Measurements from ENCODE around the gene TNFAIP8.
A peak's percentile ranks its signal among the peaks of the same experiment; 100 is the strongest.

The TNFAIP8 gene

DNA sequence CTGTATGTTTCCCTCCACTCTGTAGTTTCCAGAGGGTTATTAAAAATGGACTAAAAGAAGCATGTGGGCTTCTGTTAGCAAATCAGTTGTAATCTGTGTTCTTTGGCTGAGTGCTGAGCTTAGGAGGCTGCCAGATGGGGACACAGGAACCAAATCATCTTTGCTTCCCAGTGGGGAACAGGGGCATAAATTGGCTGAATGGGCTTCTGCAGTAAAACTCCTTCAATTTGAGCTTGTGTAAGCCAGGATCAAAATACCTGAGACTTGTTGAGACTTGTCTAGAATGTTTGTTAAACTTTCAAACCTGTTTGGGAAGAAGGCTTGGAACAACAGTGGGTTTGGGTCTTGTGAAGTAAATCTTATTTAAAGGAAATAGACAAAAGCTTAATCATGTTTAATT, 32.2 kb upstream of the TNFAIP8 start:
- no peak for DNase-seq
- Mint-ChIP-seq H3K9me3 (no peaks in the 10 kb centered on the region), H3K27ac (peak overlapping the region; percentile 91), H3K27me3 (ENCODE audit: low read depth, poor library complexity) (no peaks in the 10 kb centered on the region), H3K4me1 (peaks cover 70% of the 10 kb centered on the region), H3K36me3 (ENCODE audit: low read depth) (no peaks in the 10 kb centered on the region), H3K4me3 (no peak overlapping the region)
- TF ChIP-seq, protein P1, sequence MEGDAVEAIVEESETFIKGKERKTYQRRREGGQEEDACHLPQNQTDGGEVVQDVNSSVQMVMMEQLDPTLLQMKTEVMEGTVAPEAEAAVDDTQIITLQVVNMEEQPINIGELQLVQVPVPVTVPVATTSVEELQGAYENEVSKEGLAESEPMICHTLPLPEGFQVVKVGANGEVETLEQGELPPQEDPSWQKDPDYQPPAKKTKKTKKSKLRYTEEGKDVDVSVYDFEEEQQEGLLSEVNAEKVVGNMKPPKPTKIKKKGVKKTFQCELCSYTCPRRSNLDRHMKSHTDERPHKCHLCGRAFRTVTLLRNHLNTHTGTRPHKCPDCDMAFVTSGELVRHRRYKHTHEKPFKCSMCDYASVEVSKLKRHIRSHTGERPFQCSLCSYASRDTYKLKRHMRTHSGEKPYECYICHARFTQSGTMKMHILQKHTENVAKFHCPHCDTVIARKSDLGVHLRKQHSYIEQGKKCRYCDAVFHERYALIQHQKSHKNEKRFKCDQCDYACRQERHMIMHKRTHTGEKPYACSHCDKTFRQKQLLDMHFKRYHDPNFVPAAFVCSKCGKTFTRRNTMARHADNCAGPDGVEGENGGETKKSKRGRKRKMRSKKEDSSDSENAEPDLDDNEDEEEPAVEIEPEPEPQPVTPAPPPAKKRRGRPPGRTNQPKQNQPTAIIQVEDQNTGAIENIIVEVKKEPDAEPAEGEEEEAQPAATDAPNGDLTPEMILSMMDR (IDR thresholded peaks at IDR 0.05), result no peak

DNA sequence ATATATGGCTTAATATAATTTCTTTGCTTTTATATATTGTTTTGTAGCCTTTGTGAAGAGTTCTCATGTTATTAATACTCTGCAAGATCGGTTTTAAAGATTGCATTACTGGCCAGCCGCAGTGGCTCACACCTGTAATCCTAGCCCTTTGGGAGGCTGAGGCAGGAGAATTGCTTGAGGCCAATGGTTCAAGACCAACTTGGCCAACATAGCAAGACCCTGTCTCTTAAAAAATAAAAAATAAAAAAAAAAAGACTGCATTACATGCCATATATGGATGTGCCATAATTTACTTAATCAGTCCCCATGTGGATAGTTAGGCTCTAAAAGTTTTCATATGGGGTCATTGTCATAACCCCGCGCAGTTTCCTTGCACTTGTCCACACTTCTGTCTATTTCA, 31.0 kb upstream of the TNFAIP8 start:
- Mint-ChIP-seq H3K27ac (no peak overlapping the region), H3K9me3 (no peaks in the 10 kb centered on the region), H3K36me3 (ENCODE audit: low read depth) (no peaks in the 10 kb centered on the region), H3K4me1 (peaks cover 83% of the 10 kb centered on the region), H3K4me3 (no peak overlapping the region), H3K27me3 (ENCODE audit: low read depth, poor library complexity) (no peaks in the 10 kb centered on the region)
- DNase-seq, result no peak
- TF ChIP-seq, protein P1 (IDR thresholded peaks at IDR 0.05), result no peak

DNA sequence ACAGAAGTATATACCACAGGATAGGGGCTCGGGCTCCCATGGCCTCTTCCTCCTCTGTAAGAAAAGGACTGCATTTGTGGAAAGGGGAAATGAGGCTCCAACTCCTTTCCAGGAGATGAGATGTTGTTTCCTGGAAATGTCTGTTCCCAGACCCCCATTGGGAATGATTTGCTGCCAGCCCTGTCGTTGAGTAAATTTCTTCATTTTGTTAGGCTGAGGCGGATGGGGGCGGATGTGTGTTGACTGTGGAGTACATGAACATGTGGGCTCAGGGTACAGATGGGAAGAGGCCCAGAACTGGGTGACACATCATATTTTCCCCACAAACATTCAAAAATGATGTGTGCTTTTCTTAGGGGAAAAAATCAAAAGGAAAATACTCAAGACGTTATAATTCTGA, 28.8 kb upstream of the TNFAIP8 start:
- TF ChIP-seq, protein P1 (IDR thresholded peaks at IDR 0.05), result no peak
- Mint-ChIP-seq H3K27ac (no peak overlapping the region), H3K9me3 (no peaks in the 10 kb centered on the region), H3K4me3 (no peak overlapping the region), H3K27me3 (ENCODE audit: low read depth, poor library complexity) (no peaks in the 10 kb centered on the region), H3K36me3 (ENCODE audit: low read depth) (no peaks in the 10 kb centered on the region), H3K4me1 (peaks cover 84% of the 10 kb centered on the region)
- no peak for DNase-seq

DNA sequence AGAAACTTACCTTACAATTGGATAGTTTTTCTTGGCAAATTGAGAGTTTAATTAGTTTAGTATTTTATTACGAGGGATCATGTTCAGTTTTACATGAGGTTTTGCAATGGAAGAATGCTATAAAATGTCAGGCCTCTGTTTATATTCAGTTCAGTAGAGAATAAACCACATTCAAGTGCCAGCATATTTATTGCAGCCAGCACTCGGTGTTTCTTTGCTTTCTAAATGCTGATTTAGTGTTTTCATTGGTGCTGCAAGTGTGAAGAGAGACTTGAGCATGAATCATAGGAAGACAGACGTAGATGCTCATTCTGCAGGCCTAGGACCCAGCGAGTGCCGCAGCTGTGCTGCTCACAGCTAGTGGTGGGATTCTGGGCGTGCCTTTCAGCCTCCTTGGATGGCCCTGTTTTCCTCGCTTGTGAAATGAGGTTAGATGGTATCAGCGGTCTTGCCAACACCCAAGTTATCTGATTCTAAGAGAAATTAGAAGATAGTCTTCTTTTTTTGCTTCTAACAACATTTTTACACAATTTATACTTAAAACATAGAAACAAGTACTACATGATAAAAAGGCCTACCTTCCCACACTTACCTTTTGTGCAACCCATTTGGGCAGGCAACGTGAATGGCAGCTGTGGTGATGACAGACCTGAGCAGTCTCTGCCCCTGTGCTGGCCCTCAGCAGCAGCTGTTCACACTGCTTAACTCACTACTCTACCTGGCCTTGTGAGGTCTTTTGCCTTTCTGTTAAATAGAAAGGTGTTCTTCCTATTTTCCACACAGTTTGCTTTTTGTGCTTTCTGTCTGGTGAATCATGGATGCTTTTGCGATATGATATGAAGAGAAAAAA, 26.8 kb upstream of the TNFAIP8 start:
- Mint-ChIP-seq H3K27ac (peak overlapping the region; percentile 28), H3K4me1 (peaks cover 79% of the 10 kb centered on the region), H3K36me3 (ENCODE audit: low read depth) (no peaks in the 10 kb centered on the region), H3K4me3 (no peak overlapping the region), H3K27me3 (ENCODE audit: low read depth, poor library complexity) (no peaks in the 10 kb centered on the region), H3K9me3 (no peaks in the 10 kb centered on the region)
- DNase-seq, result no peak
- TF ChIP-seq, protein P1 (IDR thresholded peaks at IDR 0.05), result no peak

DNA sequence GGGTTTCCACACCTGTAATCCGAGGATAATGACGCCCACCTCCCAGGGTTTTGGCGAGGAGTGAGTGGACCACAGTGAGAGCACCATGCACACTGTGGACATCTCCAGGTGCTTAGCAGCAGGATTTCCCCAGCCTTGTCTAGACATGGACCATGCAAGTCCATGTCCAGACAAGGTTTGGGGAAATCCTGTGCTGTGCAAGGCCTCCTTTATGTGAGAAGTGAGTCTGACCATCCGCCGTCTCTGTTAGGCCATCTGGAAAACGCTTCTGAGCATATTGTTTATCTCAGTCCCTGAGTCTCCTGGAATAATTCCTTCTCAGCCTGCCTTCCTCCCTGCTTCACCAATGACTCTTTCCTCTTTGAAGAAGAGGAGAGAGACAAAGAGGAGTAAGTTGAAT, 26.2 kb upstream of the TNFAIP8 start:
- TF ChIP-seq, protein P1 (IDR thresholded peaks at IDR 0.05), result no peak
- peak overlapping the region; percentile 88 for H3K27ac Mint-ChIP-seq
- H3K9me3 Mint-ChIP-seq, result no peaks in the 10 kb centered on the region
- H3K4me3 Mint-ChIP-seq, result no peak overlapping the region
- no peaks in the 10 kb centered on the region for H3K27me3 Mint-ChIP-seq (ENCODE audit: low read depth, poor library complexity)
- peaks cover 72% of the 10 kb centered on the region for H3K4me1 Mint-ChIP-seq
- no peaks in the 10 kb centered on the region for H3K36me3 Mint-ChIP-seq (ENCODE audit: low read depth)
- no peak for DNase-seq
